Epithelial cell of alveolus of lung (primary cell): Measurements from ENCODE around the gene HHIPL2. TPM values are rescaled to one million over a fixed set of nuclear protein-coding genes. Genes with fewer than 3 reads are reported as not detected.

Experiments used
- total RNA-seq: library from RNA; depleted of rRNA; stranded (reverse); fragments of >200 nt; gene quantifications from 2 replicates; pipeline ENCODE4 v1.2.1, GENCODE V29; 2015

Gene HHIPL2
- not detected in 2 replicates for total RNA-seq

GRCh38 chr1:222547944-222548671, at the start of gene HHIPL2:
TSS of gene HHIPL2 (minus strand) at chr1:222548104. CDS start at chr1:222548044, 60 bp downstream.

GRCh38 chr1:222589462-222590302, 41.8 kb upstream of the HHIPL2 start, which contains the start of gene TAF1A:
TSS of gene TAF1A (minus strand) at chr1:222589933.

Other genes with a start within 250 kb of the HHIPL2 start
- 3.5 and 5.4 TPM in 2 replicates for gene TAF1A, start 41.8 kb upstream of the HHIPL2 start, total RNA-seq
- 22.8 and 32.7 TPM in 2 replicates for gene MIA3, start 70.0 kb upstream of the HHIPL2 start, total RNA-seq
- gene AIDA, start 164.4 kb upstream of the HHIPL2 start, total RNA-seq: 50.1 and 63.2 TPM in 2 replicates
- gene BROX, start 164.5 kb upstream of the HHIPL2 start, total RNA-seq: 34.1 and 35.8 TPM in 2 replicates
- gene FAM177B, start 189.1 kb upstream of the HHIPL2 start, total RNA-seq: not detected in 2 replicates